HG02763 (cell line): ENCODE results near the gene PEX5L.

ENCODE experiments used
- ATAC-seq: cut with Tn5 transposase; IDR thresholded peaks from one replicate; pipeline ENCODE4 v1.9.1; 2021; ENCODE audit warnings: mild to moderate bottlenecking, moderate library complexity; ENCODE audit not compliant: unreplicated experiment

The PEX5L gene

GRCh38 chr3:179907784-179908482 lies 128.8 kb downstream of the PEX5L start:
- no peak for ATAC-seq

GRCh38 chr3:179902061-179902460 lies 134.7 kb downstream of the PEX5L start:
- ATAC-seq = no peak

- ATAC-seq = no peak
Measured at GRCh38 chr3:179898024-179898423, 138.7 kb downstream of the PEX5L start.

- no peak for ATAC-seq
Measured at GRCh38 chr3:179897231-179897630, 139.5 kb downstream of the PEX5L start.

GRCh38 chr3:179896507-179896906 lies 140.2 kb downstream of the PEX5L start:
- no peak for ATAC-seq

- no peak for ATAC-seq
Measured at GRCh38 chr3:179895330-179895729, 141.4 kb downstream of the PEX5L start.

- no peak for ATAC-seq
Measured at GRCh38 chr3:179887295-179887943, 149.3 kb downstream of the PEX5L start.

GRCh38 chr3:179885950-179886349 lies 150.8 kb downstream of the PEX5L start:
- ATAC-seq = no peak

- ATAC-seq = no peak
Measured at GRCh38 chr3:179884136-179884535, 152.6 kb downstream of the PEX5L start.

GRCh38 chr3:179882292-179882691 lies 154.4 kb downstream of the PEX5L start:
- peak; percentile 69 for ATAC-seq

GRCh38 chr3:179881791-179882190 lies 154.9 kb downstream of the PEX5L start:
- no peak for ATAC-seq

- no peak for ATAC-seq
Measured at GRCh38 chr3:179880868-179881267, 155.9 kb downstream of the PEX5L start.

GRCh38 chr3:179876440-179876839 lies 160.3 kb downstream of the PEX5L start:
- no peak for ATAC-seq

- no peak for ATAC-seq
Measured at GRCh38 chr3:179872842-179873241, 163.9 kb downstream of the PEX5L start.

- ATAC-seq = no peak
Measured at GRCh38 chr3:179871782-179872181, 165.0 kb downstream of the PEX5L start.

- no peak for ATAC-seq
Measured at GRCh38 chr3:179868715-179869114, 168.0 kb downstream of the PEX5L start.

GRCh38 chr3:179867961-179868360 lies 168.8 kb downstream of the PEX5L start:
- ATAC-seq = no peak

- ATAC-seq = no peak
Measured at GRCh38 chr3:179865861-179866505, 170.8 kb downstream of the PEX5L start.

- no peak for ATAC-seq
Measured at GRCh38 chr3:179861953-179862352, 174.8 kb downstream of the PEX5L start.

- ATAC-seq = no peak
Measured at GRCh38 chr3:179861292-179861691, 175.4 kb downstream of the PEX5L start.

- no peak for ATAC-seq
Measured at GRCh38 chr3:179860275-179861107, 176.2 kb downstream of the PEX5L start.
